ENCODE data around the gene APEH.
"Not testable (repeated sequence)": the region's sequence is repeated elsewhere in the genome, so short reads cannot be mapped to it uniquely, and the experiment has no call there.

Gene APEH

GRCh38 chr3:49668861-49669260 is 5.3 kb upstream of the APEH start:
- no peak for DNase-seq (ENCODE audit: low spot score)

GRCh38 chr3:49669352-49669751 is 4.8 kb upstream of the APEH start:
- DNase-seq (ENCODE audit: low spot score), result no peak

- no peak for DNase-seq (ENCODE audit: low spot score)
Measured at GRCh38 chr3:49670940-49671290, 3.2 kb upstream of the APEH start.

GRCh38 chr3:49671291-49672288 is 2.6 kb upstream of the APEH start:
- DNase-seq (ENCODE audit: low spot score), result peak; percentile 63

- no peak for DNase-seq (ENCODE audit: low spot score)
Measured at GRCh38 chr3:49673121-49673714, 933 bp upstream of the APEH start.

- DNase-seq (ENCODE audit: low spot score), result no peak
Measured at GRCh38 chr3:49674497-49674983, 389 bp downstream of the APEH start.

GRCh38 chr3:49675912-49676311 is 1.8 kb downstream of the APEH start:
- no peak for DNase-seq (ENCODE audit: low spot score)

GRCh38 chr3:49680493-49681231 is 6.5 kb downstream of the APEH start:
- DNase-seq (ENCODE audit: low spot score), result no peak

- no peak for DNase-seq (ENCODE audit: low spot score)
Measured at GRCh38 chr3:49681232-49681522, 7.0 kb downstream of the APEH start.

- DNase-seq (ENCODE audit: low spot score), result no peak
Measured at GRCh38 chr3:49681543-49681942, 7.4 kb downstream of the APEH start.

- DNase-seq (ENCODE audit: low spot score), result peak; percentile 68
Measured at GRCh38 chr3:49683162-49683561, 9.0 kb downstream of the APEH start.

GRCh38 chr3:49684453-49684852 is 10.3 kb downstream of the APEH start:
- DNase-seq (ENCODE audit: low spot score), result not testable (repeated sequence)

GRCh38 chr3:49685103-49685502 is 11.0 kb downstream of the APEH start:
- DNase-seq (ENCODE audit: low spot score), result not testable (repeated sequence)

- DNase-seq (ENCODE audit: low spot score), result not testable (repeated sequence)
Measured at GRCh38 chr3:49685846-49686245, 11.7 kb downstream of the APEH start.

- not testable (repeated sequence) for DNase-seq (ENCODE audit: low spot score)
Measured at GRCh38 chr3:49686346-49686745, 12.2 kb downstream of the APEH start.

GRCh38 chr3:49686769-49687423 is 12.7 kb downstream of the APEH start:
- not testable (repeated sequence) for DNase-seq (ENCODE audit: low spot score)

GRCh38 chr3:49687424-49687795 is 13.3 kb downstream of the APEH start:
- DNase-seq (ENCODE audit: low spot score), result not testable (repeated sequence)

- DNase-seq (ENCODE audit: low spot score), result not testable (repeated sequence)
Measured at GRCh38 chr3:49688338-49689045, 14.3 kb downstream of the APEH start.

- peak; percentile 81 for DNase-seq (ENCODE audit: low spot score)
Measured at GRCh38 chr3:49689046-49689907, 15.1 kb downstream of the APEH start, which contains the start of the genes MST1 and RNF123. TSS of gene MST1 (minus strand) at chr3:49689474. CDS start at chr3:49688691, 783 bp downstream. TSS of gene RNF123 (plus strand) at chr3:49689557. CDS start at chr3:49691166, 1,609 bp downstream.
